Body of pancreas (tissue), 4 donors: ENCODE measurements around the gene FSTL5. TPM values are rescaled to one million over a fixed set of nuclear protein-coding genes. Genes with fewer than 3 reads are reported as not detected.

Experiments
- ATAC-seq: fragments of 150-250 bp; one replicate; pipeline ENCODE4 v1.9.1; 2016
- DNase-seq, 4 donors: peaks; one replicate each; pipeline ENCODE4 v3.0.0-alpha.2; 2019
- H3K27ac ChIP-seq, 4 donors: fragments of 200-600 bp; sonication (generic); 1 replicate in 3 of 4; 2 replicates in 1 of 4; pipeline versions ENCODE4 v1.5.1 to v1.6.1; 2016 to 2019; ENCODE audit warnings: mild to moderate bottlenecking in 1 of 4, mixed read lengths in 1 of 4, moderate library complexity in 1 of 4
- H3K27me3 ChIP-seq, 2 donors: fragments of 200-600 bp; sonication (generic); one replicate each; pipeline ENCODE4 v1.6.0; 2016; ENCODE audit warnings: mild to moderate bottlenecking in 1 of 2
- H3K36me3 ChIP-seq, 2 donors: fragments of 200-600 bp; sonication (generic); replicated peaks in 1 of 2; 2 replicates each; pipeline ENCODE4 v1.5.1; 2016; ENCODE audit warnings: low read depth in 2 of 2; ENCODE audit not compliant: insufficient read depth in 1 of 2
- H3K4me1 ChIP-seq: fragments of 200-600 bp; sonication (generic); one replicate; pipeline ENCODE4 v1.6.0; 2016
- H3K4me3 ChIP-seq, 2 donors: fragments of 200-600 bp; sonication (generic); 1 replicate in 1 of 2; 2 replicates in 1 of 2; pipeline ENCODE4 v1.5.1; 2016 to 2019
- H3K9me3 ChIP-seq, 3 donors: fragments of 200-600 bp; sonication (generic); 1 replicate in 2 of 3; 2 replicates in 1 of 3; pipeline ENCODE4 v1.5.1; 2016
- CTCF ChIP-seq, 7 experiments: fragments of 450-650 bp in 4 of 7; fragments of 200-600 bp in 3 of 7; sonication (generic) in 3 of 7; IDR thresholded peaks; one replicate each; pipeline ENCODE4 v1.5.1; 2016 to 2019; ENCODE audit warnings: antibody characterized with exemption in 7 of 7
- POLR2A ChIP-seq, 3 donors: fragments of 450-650 bp; IDR thresholded peaks; one replicate each; pipeline ENCODE4 v1.6.1; 2016; ENCODE audit warnings: antibody characterized with exemption in 3 of 3, mild to moderate bottlenecking in 2 of 3
- whole genome bisulfite sequencing, 2 donors: methylation state at CpG; one replicate each; pipeline ENCODE4 v1.1.5; 2017; 5-methylcytosine and 5-hydroxymethylcytosine counted together
- intact Hi-C: fragments of 100-400 bp; cut with DNase I; formaldehyde crosslinking; loops from one replicate; pipeline ENCODE4 v1.15.1; 2023
- total RNA-seq, 2 donors: library from RNA; depleted of rRNA; stranded (reverse); fragments of >200 nt; gene quantifications; one replicate each; pipeline ENCODE4 v1.1.0, GENCODE V29; 2016

Gene FSTL5
- total RNA-seq, 2 donors from 2014 or later: 1.3 TPM; not detected in 1

- Histone ChIP-seq H3K9me3 (no peaks in the 10 kb centered on the region), H3K4me3 (no peak overlapping the region), H3K4me1 (no peaks in the 10 kb centered on the region), H3K27me3 (no peaks in the 10 kb centered on the region), H3K27ac (no peak overlapping the region), H3K36me3 (no peaks in the 10 kb centered on the region)
- no peak for ATAC-seq
- intact Hi-C loops: no loop called here
- no peak for DNase-seq
- TF ChIP-seq CTCF (IDR thresholded peaks at IDR 0.05) (no peak), POLR2A (IDR thresholded peaks at IDR 0.05) (no peak)
Observed at GRCh38 chr4:161988946-161989345, 174.9 kb downstream of the FSTL5 start.

GRCh38 chr4:161987611-161988010 is 176.2 kb downstream of the FSTL5 start:
- H3K27me3 ChIP-seq: no peaks in the 10 kb centered on the region
- H3K4me1 ChIP-seq: no peaks in the 10 kb centered on the region
- H3K9me3 ChIP-seq: no peaks in the 10 kb centered on the region
- ATAC-seq (no peak), DNase-seq (no peak)
- no peak for TF ChIP-seq POLR2A (IDR thresholded peaks at IDR 0.05)
- no peak for TF ChIP-seq CTCF (IDR thresholded peaks at IDR 0.05)
- intact Hi-C loops: no loop called here
- H3K4me3 ChIP-seq: no peak overlapping the region
- 61 to 81% methylated on average over 1 of the region's 1 CpG for WGBS, 2 donors
- no peaks in the 10 kb centered on the region for H3K36me3 ChIP-seq
- no peak overlapping the region for H3K27ac ChIP-seq

- 38 to 59% methylated on average over 2 of the region's 2 CpGs for WGBS, 2 donors
- Histone ChIP-seq H3K27ac (no peak overlapping the region), H3K9me3 (no peaks in the 10 kb centered on the region), H3K36me3 (no peaks in the 10 kb centered on the region), H3K27me3 (no peaks in the 10 kb centered on the region), H3K4me3 (no peak overlapping the region), H3K4me1 (no peaks in the 10 kb centered on the region)
- DNase-seq (no peak), ATAC-seq (no peak)
- TF ChIP-seq POLR2A (IDR thresholded peaks at IDR 0.05) (no peak), CTCF (IDR thresholded peaks at IDR 0.05) (peak in 4 of 7 experiments; percentile 12 to 45 (median 22))
- intact Hi-C loops: no loop called here
Observed at GRCh38 chr4:161952382-161952781, 211.4 kb downstream of the FSTL5 start.

- ATAC-seq (no peak), DNase-seq (no peak)
- no peak overlapping the region for H3K27ac ChIP-seq
- intact Hi-C loops: no loop called here
- no peak for TF ChIP-seq POLR2A (IDR thresholded peaks at IDR 0.05)
- H3K36me3 ChIP-seq: no peaks in the 10 kb centered on the region
- H3K27me3 ChIP-seq: no peaks in the 10 kb centered on the region
- H3K4me3 ChIP-seq: no peak overlapping the region
- no peaks in the 10 kb centered on the region for H3K4me1 ChIP-seq
- 69 to 75% methylated on average over 4 of the region's 4 CpGs for WGBS, 2 donors
- no peaks in the 10 kb centered on the region for H3K9me3 ChIP-seq
Observed at GRCh38 chr4:161949946-161950725, 213.7 kb downstream of the FSTL5 start.

- TF ChIP-seq POLR2A (IDR thresholded peaks at IDR 0.05) (no peak), CTCF (IDR thresholded peaks at IDR 0.05) (no peak)
- intact Hi-C loops: no loop called here
- DNase-seq: no peak
- no peak overlapping the region for H3K27ac ChIP-seq
- H3K27me3 ChIP-seq: no peaks in the 10 kb centered on the region
- H3K9me3 ChIP-seq: no peaks in the 10 kb centered on the region
- 84 to 87% methylated on average over 6 of the region's 6 CpGs for WGBS, 2 donors
- H3K4me3 ChIP-seq: no peak overlapping the region
- ATAC-seq: no peak
- no peaks in the 10 kb centered on the region for H3K36me3 ChIP-seq
- no peaks in the 10 kb centered on the region for H3K4me1 ChIP-seq
Observed at GRCh38 chr4:161948026-161948770, 215.6 kb downstream of the FSTL5 start.
